Liver (tissue), 9 donors: ENCODE results near the gene ELF2. TPM values are rescaled to one million over a fixed set of nuclear protein-coding genes. Genes with fewer than 3 reads are reported as not detected.
"Not testable (repeated sequence)": the region's sequence is repeated elsewhere in the genome, so short reads cannot be mapped to it uniquely, and the experiment has no call there.

ENCODE experiments used
- DNase-seq: peaks from one replicate; pipeline ENCODE4 v3.0.0-alpha.2; 2017; ENCODE audit warnings: low spot score
- H3K27ac ChIP-seq, 2 donors: one replicate each; pipeline ENCODE4 v1.7.0; 2013; ENCODE audit warnings: inconsistent platforms in 2 of 2, low read length in 2 of 2, control low read depth in 1 of 2, low read depth in 1 of 2, mild to moderate bottlenecking in 1 of 2
- H3K27me3 ChIP-seq, 4 donors: one replicate each; pipeline versions ENCODE4 v1.6.1 to v1.7.0; 2013; ENCODE audit warnings: low read length in 3 of 4, inconsistent platforms in 1 of 4, mild to moderate bottlenecking in 1 of 4, moderate library complexity in 1 of 4; ENCODE audit not compliant: control insufficient read depth in 4 of 4, insufficient read depth in 4 of 4
- H3K36me3 ChIP-seq, 4 donors: one replicate each; pipeline versions ENCODE4 v1.6.1 to v1.7.0; 2013; ENCODE audit warnings: low read length in 3 of 4, mild to moderate bottlenecking in 3 of 4, low read depth in 1 of 4, moderate library complexity in 1 of 4; ENCODE audit not compliant: control insufficient read depth in 4 of 4, insufficient read depth in 3 of 4
- H3K4me1 ChIP-seq, 4 donors: one replicate each; pipeline versions ENCODE4 v1.6.1 to v1.7.0; 2013; ENCODE audit warnings: low read length in 3 of 4, mild to moderate bottlenecking in 3 of 4, moderate library complexity in 1 of 4; ENCODE audit not compliant: control insufficient read depth in 4 of 4, insufficient read depth in 4 of 4
- H3K4me3 ChIP-seq, 3 donors: one replicate each; pipeline versions ENCODE4 v1.6.1 to v1.7.0; 2013; ENCODE audit warnings: low read length in 3 of 3, control low read depth in 1 of 3, low read depth in 1 of 3, mild to moderate bottlenecking in 1 of 3
- H3K9ac ChIP-seq, 2 donors: one replicate each; pipeline ENCODE4 v1.7.0; 2013; ENCODE audit warnings: low read length in 2 of 2, mild to moderate bottlenecking in 2 of 2, moderate library complexity in 2 of 2, control low read depth in 1 of 2, low read depth in 1 of 2
- H3K9me3 ChIP-seq, 4 donors: one replicate each; pipeline versions ENCODE4 v1.6.1 to v1.7.0; 2013; ENCODE audit warnings: low read length in 3 of 4; ENCODE audit not compliant: control insufficient read depth in 4 of 4
- FOXA1 ChIP-seq: IDR thresholded peaks from 2 replicates; pipeline ENCODE4 v1.6.1; 2016; ENCODE audit warnings: antibody characterized with exemption
- FOXA2 ChIP-seq: IDR thresholded peaks from 2 replicates; pipeline ENCODE4 v1.6.1; 2016; ENCODE audit warnings: antibody characterized with exemption
- GABPA ChIP-seq, 2 donors: IDR thresholded peaks in 1 of 2; conservative IDR thresholded peaks in 1 of 2; 2 replicates each; pipeline ENCODE4 v1.6.1; 2016; ENCODE audit warnings: antibody characterized with exemption in 2 of 2, mild to moderate bottlenecking in 1 of 2, moderate library complexity in 1 of 2
- HNF4A ChIP-seq, 2 donors: conservative IDR thresholded peaks; 2 replicates each; pipeline ENCODE4 v1.6.1; 2016; ENCODE audit warnings: antibody characterized with exemption in 2 of 2, mild to moderate bottlenecking in 2 of 2
- RAD21 ChIP-seq, 2 donors: IDR thresholded peaks; 2 replicates each; pipeline ENCODE4 v1.6.1; 2016; ENCODE audit warnings: antibody characterized with exemption in 2 of 2, mild to moderate bottlenecking in 2 of 2
- SP1 ChIP-seq: IDR thresholded peaks from 2 replicates; pipeline ENCODE4 v1.6.1; 2018; ENCODE audit warnings: antibody characterized with exemption, mild to moderate bottlenecking
- TAF1 ChIP-seq: conservative IDR thresholded peaks from 2 replicates; pipeline ENCODE4 v1.6.1; 2016; ENCODE audit warnings: antibody characterized with exemption, mild to moderate bottlenecking
- YY1 ChIP-seq: IDR thresholded peaks from 2 replicates; pipeline ENCODE4 v1.6.1; 2016; ENCODE audit warnings: antibody characterized with exemption, mild to moderate bottlenecking
- WGBS: extraction: QIAGEN DNeasy Blood & Tissue Kit; methylation state at CpG from one replicate; pipeline ENCODE4 v1.1.7; 2013; 5-methylcytosine and 5-hydroxymethylcytosine counted together
- polyA plus RNA-seq, 2 donors: library from polyadenylated mRNA; stranded (reverse) in 1 of 2; unstranded in 1 of 2; fragments of 200-250 nt in 1 of 2; fragments of >200 nt in 1 of 2; fragmentation: Nextera tagmentation in 1 of 2; extraction: Ambion mirVana in 1 of 2; gene quantifications; one replicate each; pipeline versions ENCODE4 v1.2.1 to v1.2.3, GENCODE V29; 2013 to 2015
- total RNA-seq, 2 donors: library from RNA; depleted of rRNA; stranded (reverse); fragments of >200 nt; gene quantifications; one replicate each; pipeline ENCODE4 v1.2.3, GENCODE V29; 2014
- TF ChIP-seq, protein P1 (sequence below): fragments of 150-350 bp; IDR thresholded peaks from 2 replicates; pipeline ENCODE4 v1.5.1; 2017; ENCODE audit warnings: improper control_type of control experiment, low read depth, low read length; ENCODE audit not compliant: missing input control
- TF ChIP-seq, protein P2 (sequence below): IDR thresholded peaks from 2 replicates; pipeline ENCODE4 v1.6.1; 2016; ENCODE audit warnings: antibody characterized with exemption
- donor health status: healthy.
- donor health status: healthy.
- donor health status: healthy.
- donor health status: healthy.
- donor health status: healthy.

The ELF2 gene
- total and polyA plus RNA-seq, 4 donors: 8.1 to 35.3 (median 24.1) TPM

- TF ChIP-seq, protein P1, sequence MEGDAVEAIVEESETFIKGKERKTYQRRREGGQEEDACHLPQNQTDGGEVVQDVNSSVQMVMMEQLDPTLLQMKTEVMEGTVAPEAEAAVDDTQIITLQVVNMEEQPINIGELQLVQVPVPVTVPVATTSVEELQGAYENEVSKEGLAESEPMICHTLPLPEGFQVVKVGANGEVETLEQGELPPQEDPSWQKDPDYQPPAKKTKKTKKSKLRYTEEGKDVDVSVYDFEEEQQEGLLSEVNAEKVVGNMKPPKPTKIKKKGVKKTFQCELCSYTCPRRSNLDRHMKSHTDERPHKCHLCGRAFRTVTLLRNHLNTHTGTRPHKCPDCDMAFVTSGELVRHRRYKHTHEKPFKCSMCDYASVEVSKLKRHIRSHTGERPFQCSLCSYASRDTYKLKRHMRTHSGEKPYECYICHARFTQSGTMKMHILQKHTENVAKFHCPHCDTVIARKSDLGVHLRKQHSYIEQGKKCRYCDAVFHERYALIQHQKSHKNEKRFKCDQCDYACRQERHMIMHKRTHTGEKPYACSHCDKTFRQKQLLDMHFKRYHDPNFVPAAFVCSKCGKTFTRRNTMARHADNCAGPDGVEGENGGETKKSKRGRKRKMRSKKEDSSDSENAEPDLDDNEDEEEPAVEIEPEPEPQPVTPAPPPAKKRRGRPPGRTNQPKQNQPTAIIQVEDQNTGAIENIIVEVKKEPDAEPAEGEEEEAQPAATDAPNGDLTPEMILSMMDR: no peak
- TF ChIP-seq YY1 (no peak), TAF1 (no peak), GABPA (IDR thresholded peaks at IDR 0.05 in 1 of 2, conservative IDR thresholded peaks at IDR 0.05 in 1 of 2) (no peak)
These were observed 42.5 kb upstream of the ELF2 start (continued) for GRCh38 chr4:139219450-139220055.

- 65% methylated on average over 7 of the region's 7 CpGs for WGBS
- no peak for DNase-seq
- no peak for TF ChIP-seq HNF4A (conservative IDR thresholded peaks at IDR 0.05)
- TF ChIP-seq YY1: no peak
- TF ChIP-seq FOXA1: no peak
These were observed 37.1 kb upstream of the ELF2 start for GRCh38 chr4:139214039-139214534.

DNA sequence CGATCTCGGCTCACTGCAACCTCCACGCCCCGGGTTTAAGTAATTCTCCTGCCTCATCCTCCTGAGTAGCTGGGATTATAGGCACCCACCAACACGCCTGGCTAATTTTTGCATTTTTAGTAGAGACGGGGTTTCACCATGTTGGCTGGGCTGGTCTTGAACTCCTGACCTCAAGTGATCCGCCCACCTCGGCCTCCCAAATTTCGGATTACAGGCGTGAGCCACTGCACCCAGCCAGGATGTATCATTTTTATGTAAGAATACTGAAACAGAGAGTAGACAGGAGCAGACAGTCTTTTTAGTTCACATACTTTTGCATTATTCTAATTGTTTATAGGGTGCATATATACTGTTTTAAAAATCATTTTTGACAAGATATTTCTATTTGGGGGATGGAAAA lies 36.6 kb upstream of the ELF2 start:
- not testable (repeated sequence) for H3K27me3 ChIP-seq, DNase-seq, H3K27ac ChIP-seq, H3K9ac ChIP-seq, H3K4me3 ChIP-seq, H3K4me1 ChIP-seq, H3K36me3 ChIP-seq, H3K9me3 ChIP-seq
- WGBS: 93% methylated on average over 10 of the region's 10 CpGs

More at GRCh38 chr4:139214039-139214534, 37.1 kb upstream of the ELF2 start:
- H3K36me3 ChIP-seq: no peaks in the 10 kb centered on the region
- no peak overlapping the region for H3K27ac ChIP-seq
- H3K4me3 ChIP-seq: no peak overlapping the region
- H3K9me3 ChIP-seq: no peaks in the 10 kb centered on the region
- H3K9ac ChIP-seq: no peak overlapping the region
- no peaks in the 10 kb centered on the region for H3K27me3 ChIP-seq
- no peaks in the 10 kb centered on the region for H3K4me1 ChIP-seq

DNA sequence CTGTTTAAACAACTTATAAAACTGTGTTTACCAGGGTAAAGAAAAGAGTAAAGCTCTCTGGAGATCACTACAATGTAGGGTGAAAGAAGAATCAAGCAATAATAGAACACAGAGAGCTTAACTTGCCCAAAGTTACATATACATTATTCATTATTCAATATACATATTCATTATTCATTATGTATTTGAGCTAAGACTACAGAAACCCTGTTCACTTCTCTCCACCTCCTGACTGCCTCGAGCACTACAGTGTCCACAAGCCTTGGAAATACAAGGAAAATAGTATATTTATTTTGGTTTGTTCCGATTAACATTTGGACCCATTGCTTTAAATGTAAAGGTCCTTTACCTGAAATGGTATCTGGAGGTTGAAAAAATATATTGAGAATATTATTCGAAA lies 35.9 kb upstream of the ELF2 start:
- Histone ChIP-seq H3K9me3 (no peaks in the 10 kb centered on the region), H3K27me3 (no peaks in the 10 kb centered on the region), H3K4me1 (no peaks in the 10 kb centered on the region), H3K9ac (no peak overlapping the region), H3K36me3 (no peaks in the 10 kb centered on the region), H3K27ac (no peak overlapping the region), H3K4me3 (no peak overlapping the region)
- no peak for TF ChIP-seq FOXA2
- TF ChIP-seq SP1: no peak
- DNase-seq: no peak
- WGBS: 91% methylated on average over 3 of the region's 3 CpGs

- Histone ChIP-seq H3K9me3 (no peaks in the 10 kb centered on the region), H3K36me3 (no peaks in the 10 kb centered on the region), H3K4me1 (no peaks in the 10 kb centered on the region), H3K4me3 (no peak overlapping the region), H3K27ac (no peak overlapping the region), H3K9ac (no peak overlapping the region), H3K27me3 (no peaks in the 10 kb centered on the region)
- no peak for DNase-seq
- TF ChIP-seq, protein P1: no peak
- no peak for TF ChIP-seq FOXA1
- no peak for TF ChIP-seq RAD21 (IDR thresholded peaks at IDR 0.05)
- TF ChIP-seq, protein P2, sequence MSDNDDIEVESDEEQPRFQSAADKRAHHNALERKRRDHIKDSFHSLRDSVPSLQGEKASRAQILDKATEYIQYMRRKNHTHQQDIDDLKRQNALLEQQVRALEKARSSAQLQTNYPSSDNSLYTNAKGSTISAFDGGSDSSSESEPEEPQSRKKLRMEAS: no peak
- WGBS: 83% methylated on average over 1 of the region's 1 CpG
These were observed 33.5 kb upstream of the ELF2 start for GRCh38 chr4:139210486-139210885.
